Endothelial cell (in vitro differentiated cells): Measurements from ENCODE around the gene RPL37A. TPM values are rescaled to one million over a fixed set of nuclear protein-coding genes. Genes with fewer than 3 reads are reported as not detected.
A peak's percentile ranks its signal among the peaks of the same experiment; 100 is the strongest.
"Not testable (repeated sequence)": the region's sequence is repeated elsewhere in the genome, so short reads cannot be mapped to it uniquely, and the experiment has no call there.

Experiments used
- DNase-seq: peaks from one replicate; pipeline ENCODE4 v3.0.0; 2021; ENCODE audit warnings: low spot score
- H3K27ac Mint-ChIP-seq: one replicate; pipeline ENCODE4 v1.8.0; 2021; ENCODE audit warnings: mixed read lengths, inconsistent platforms; ENCODE audit not compliant: unreplicated experiment
- H3K27me3 Mint-ChIP-seq: one replicate; pipeline ENCODE4 v1.8.0; 2021; ENCODE audit warnings: mild to moderate bottlenecking, moderate library complexity, mixed read lengths, inconsistent platforms; ENCODE audit not compliant: unreplicated experiment
- H3K36me3 Mint-ChIP-seq: one replicate; pipeline ENCODE4 v1.8.0; 2021; ENCODE audit warnings: mild to moderate bottlenecking, low read depth, mixed read lengths, inconsistent platforms; ENCODE audit not compliant: unreplicated experiment
- H3K4me1 Mint-ChIP-seq: one replicate; pipeline ENCODE4 v1.8.0; 2021; ENCODE audit warnings: mild to moderate bottlenecking, mixed read lengths, inconsistent platforms; ENCODE audit not compliant: unreplicated experiment
- H3K4me3 Mint-ChIP-seq: one replicate; pipeline ENCODE4 v1.8.0; 2021; ENCODE audit warnings: mild to moderate bottlenecking, mixed read lengths, inconsistent platforms; ENCODE audit not compliant: unreplicated experiment
- H3K9me3 Mint-ChIP-seq: one replicate; pipeline ENCODE4 v1.8.0; 2021; ENCODE audit warnings: mixed read lengths, inconsistent platforms; ENCODE audit not compliant: unreplicated experiment
- total RNA-seq: library from RNA; stranded (reverse); fragmentation: NEBNext Ultra II Directional; extraction: Animal tissue kit (Norgen Biotek cat#: 25700); gene quantifications from one replicate; pipeline ENCODE4 v1.2.1, GENCODE V29; 2021; ENCODE audit not compliant: unreplicated experiment
- TF ChIP-seq, protein P1 (sequence below): fragments of 200-600 bp; sonication (generic); IDR thresholded peaks from one replicate; pipeline ENCODE4 v1.5.0; 2021; ENCODE audit warnings: antibody characterized with exemption; ENCODE audit not compliant: unreplicated experiment

RPL37A gene
- total RNA-seq, 1 donor from 2014 or later, result 2,729 TPM

DNA sequence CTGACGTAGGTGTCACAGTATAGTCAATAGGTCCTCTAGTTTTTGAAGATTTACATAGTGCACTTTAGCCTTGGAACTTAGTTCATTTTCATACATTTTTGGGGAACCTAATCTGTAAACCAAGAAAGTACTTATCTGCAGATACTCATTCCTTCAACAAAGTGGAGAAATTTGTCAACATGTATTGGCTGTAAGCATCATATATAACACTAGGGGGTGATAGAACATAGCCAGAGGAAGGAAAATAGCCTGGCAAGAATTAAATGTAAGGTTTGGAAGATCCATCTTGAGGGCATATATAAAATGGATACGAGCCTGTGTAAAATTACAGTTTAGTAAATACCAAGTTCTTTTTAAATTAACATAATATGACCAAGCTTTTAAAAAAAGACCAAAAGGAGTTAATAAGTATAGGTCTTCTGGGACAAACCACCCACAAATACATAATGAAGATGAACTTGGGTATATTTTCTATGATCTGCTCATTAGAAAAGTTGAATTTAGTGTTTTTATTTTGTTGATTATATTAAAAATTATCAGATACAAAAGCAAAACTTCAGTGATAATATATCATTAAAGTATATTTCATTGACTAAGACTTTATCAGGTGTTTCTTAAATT, 18.2 kb downstream of the RPL37A start:
- DNase-seq, result no peak
- Mint-ChIP-seq H3K27me3 (no peaks in the 10 kb centered on the region), H3K36me3 (no peaks in the 10 kb centered on the region), H3K27ac (no peak overlapping the region), H3K4me3 (no peak overlapping the region), H3K9me3 (no peaks in the 10 kb centered on the region), H3K4me1 (no peaks in the 10 kb centered on the region)
- TF ChIP-seq, protein P1, sequence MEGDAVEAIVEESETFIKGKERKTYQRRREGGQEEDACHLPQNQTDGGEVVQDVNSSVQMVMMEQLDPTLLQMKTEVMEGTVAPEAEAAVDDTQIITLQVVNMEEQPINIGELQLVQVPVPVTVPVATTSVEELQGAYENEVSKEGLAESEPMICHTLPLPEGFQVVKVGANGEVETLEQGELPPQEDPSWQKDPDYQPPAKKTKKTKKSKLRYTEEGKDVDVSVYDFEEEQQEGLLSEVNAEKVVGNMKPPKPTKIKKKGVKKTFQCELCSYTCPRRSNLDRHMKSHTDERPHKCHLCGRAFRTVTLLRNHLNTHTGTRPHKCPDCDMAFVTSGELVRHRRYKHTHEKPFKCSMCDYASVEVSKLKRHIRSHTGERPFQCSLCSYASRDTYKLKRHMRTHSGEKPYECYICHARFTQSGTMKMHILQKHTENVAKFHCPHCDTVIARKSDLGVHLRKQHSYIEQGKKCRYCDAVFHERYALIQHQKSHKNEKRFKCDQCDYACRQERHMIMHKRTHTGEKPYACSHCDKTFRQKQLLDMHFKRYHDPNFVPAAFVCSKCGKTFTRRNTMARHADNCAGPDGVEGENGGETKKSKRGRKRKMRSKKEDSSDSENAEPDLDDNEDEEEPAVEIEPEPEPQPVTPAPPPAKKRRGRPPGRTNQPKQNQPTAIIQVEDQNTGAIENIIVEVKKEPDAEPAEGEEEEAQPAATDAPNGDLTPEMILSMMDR, result peak; percentile 79

DNA sequence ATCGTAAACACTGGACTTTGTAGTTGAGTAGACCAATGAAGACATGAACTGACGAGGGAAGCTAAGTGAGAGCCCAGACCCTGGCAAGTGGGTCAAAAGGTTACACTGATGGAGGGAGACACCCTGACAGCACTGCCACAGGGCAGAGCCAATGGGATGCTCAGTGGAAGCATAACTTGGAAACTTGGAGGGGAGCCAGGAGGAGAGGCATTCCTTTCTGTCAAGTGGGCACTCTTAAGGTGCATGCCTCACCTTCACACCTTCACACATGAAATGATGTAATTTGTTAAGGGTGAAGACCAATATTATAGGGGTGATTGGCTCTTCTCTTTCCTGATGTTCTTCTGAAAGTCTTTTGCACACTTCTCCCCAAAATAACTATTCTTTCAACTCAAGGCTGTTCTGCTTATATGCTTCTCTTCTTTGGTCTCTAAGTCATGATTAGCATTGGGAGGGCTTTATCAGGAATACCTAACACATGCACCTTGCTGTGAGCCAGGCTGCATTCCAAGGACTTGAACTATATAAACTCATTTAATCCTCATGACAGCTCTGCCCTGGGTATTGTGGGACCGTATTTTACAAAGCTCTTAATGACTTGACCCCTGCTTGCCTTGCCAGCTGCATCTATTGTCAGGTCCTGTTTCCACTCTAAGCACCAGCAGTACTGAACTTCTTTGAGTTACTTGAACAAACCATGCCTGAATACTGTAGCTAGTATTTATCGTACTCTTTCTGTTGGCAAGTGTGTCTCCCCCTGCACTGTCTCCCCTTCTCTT, 19.0 kb downstream of the RPL37A start:
- Mint-ChIP-seq H3K4me1 (no peaks in the 10 kb centered on the region), H3K9me3 (no peaks in the 10 kb centered on the region), H3K27ac (no peak overlapping the region)

DNA sequence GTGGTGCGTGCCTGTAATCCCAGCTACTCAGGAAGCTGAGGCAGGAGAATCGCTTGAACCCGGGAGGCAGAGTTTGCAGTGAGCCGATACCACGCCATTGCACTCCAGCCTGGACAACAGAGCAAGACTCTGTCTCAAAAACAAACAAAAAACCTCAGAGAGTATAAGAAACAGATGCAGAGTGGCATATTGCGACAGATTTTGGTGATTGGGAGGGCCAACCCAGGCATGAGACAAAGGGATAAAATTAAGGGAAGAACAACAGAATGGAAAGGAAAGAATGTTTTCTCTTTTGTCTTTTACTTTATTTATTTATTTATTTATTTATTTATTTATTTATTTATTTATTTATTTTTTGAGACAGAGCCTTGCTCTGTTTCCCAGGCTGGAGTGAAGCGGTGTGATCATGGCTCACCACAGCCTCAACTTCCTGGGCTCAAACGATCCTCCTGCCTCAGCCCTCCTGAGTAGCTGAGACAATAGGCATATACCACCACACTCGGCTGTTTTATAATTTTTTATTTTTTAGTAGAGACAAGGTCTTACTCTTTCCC, 20.0 kb downstream of the RPL37A start:
- not testable (repeated sequence) for H3K4me1 Mint-ChIP-seq, H3K27ac Mint-ChIP-seq, H3K27me3 Mint-ChIP-seq, H3K9me3 Mint-ChIP-seq, H3K36me3 Mint-ChIP-seq, DNase-seq, H3K4me3 Mint-ChIP-seq

More for the DNA sequence above, 19.0 kb downstream of the RPL37A start:
- DNase-seq, result no peak
- no peaks in the 10 kb centered on the region for H3K27me3 Mint-ChIP-seq
- H3K4me3 Mint-ChIP-seq, result no peak overlapping the region
- TF ChIP-seq, protein P1, result no peak
- H3K36me3 Mint-ChIP-seq, result no peaks in the 10 kb centered on the region

DNA sequence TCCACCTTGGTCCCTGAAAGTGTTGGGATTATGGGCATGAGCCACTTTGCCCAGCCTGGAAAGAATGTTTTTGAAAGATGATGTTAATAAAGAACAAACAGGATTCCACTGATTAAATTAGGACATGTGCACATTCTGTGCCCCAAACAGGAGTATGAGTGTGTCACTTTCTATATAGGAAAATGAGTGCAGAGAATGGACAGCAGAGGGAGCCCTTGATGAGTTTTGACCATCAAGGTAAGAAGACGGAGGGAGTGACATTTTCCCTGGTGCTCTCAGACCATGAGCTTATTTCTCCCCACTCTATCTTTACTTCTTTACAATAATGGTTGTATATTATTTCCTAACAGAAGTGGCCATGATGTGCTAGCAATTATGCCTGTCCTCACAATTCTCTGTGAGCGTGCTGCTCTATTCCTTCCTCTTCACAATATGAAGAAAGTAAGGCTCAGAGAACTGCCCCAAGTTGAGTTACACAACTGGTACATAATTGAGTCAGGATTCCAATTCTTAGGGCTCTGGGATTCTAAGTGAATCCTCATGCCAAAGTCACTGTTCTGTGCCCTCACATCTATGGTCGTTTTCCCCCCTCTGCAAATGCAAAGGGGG, 20.6 kb downstream of the RPL37A start:
- DNase-seq, result peak; percentile 73
- TF ChIP-seq, protein P1, result peak; percentile 88
- Mint-ChIP-seq H3K27me3 (no peaks in the 10 kb centered on the region), H3K4me1 (no peaks in the 10 kb centered on the region), H3K36me3 (no peaks in the 10 kb centered on the region), H3K4me3 (no peak overlapping the region), H3K27ac (no peak overlapping the region), H3K9me3 (no peaks in the 10 kb centered on the region)

DNA sequence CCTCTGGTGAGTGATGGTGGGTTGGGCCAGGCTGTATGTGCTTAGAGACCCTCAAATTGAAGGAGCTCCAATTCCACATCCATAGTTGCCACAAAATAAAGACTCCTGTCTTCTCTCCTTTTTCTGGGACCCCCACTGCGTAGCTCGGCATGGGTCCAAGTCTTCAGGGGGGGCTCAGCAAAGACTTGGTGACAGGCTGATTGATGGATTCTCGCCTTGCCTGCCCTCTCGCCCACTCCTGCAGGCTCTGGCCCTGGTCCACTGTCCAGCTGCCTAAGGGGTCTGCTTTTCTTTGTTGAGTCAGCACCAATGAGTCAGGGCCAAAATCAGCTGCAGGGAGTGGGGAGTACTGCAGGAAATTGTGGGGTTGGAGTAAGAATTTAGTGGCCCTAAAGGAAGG, 21.5 kb downstream of the RPL37A start:
- no peak for DNase-seq
- Mint-ChIP-seq H3K4me1 (no peaks in the 10 kb centered on the region), H3K36me3 (no peaks in the 10 kb centered on the region), H3K27me3 (no peaks in the 10 kb centered on the region), H3K9me3 (no peaks in the 10 kb centered on the region), H3K4me3 (no peak overlapping the region), H3K27ac (no peak overlapping the region)
- TF ChIP-seq, protein P1, result no peak
